ENCODE measurements around the gene APOL3. TPM values are rescaled to one million over a fixed set of nuclear protein-coding genes. Genes with fewer than 3 reads are reported as not detected.
"Not testable (repeated sequence)": the region's sequence is repeated elsewhere in the genome, so short reads cannot be mapped to it uniquely, and the experiment has no call there.

APOL3 gene, protein sequence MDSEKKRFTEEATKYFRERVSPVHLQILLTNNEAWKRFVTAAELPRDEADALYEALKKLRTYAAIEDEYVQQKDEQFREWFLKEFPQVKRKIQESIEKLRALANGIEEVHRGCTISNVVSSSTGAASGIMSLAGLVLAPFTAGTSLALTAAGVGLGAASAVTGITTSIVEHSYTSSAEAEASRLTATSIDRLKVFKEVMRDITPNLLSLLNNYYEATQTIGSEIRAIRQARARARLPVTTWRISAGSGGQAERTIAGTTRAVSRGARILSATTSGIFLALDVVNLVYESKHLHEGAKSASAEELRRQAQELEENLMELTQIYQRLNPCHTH
- total RNA-seq = 100 to 1,000 TPM; 152 to 191 (median 167) TPM
- total RNA-seq (2013) = 148 TPM
- 25.4 to 195 (median 131) reads per million in 29 experiments for total RNA-seq

GRCh38 chr22:36160499-36160942 lies at the start of gene APOL3:
APOL3 (minus strand) TSS chr22:36160755; CDS start chr22:36149055, 11,700 bp downstream.
- WGBS (ENCODE audit: insufficient coverage) = 0% methylated on average over 2 of the region's 3 CpGs
- H3K27ac Mint-ChIP-seq = peak within 1 kb of the TSS; percentile 99 to 100

GRCh38 chr22:36210224-36210623 lies 49.7 kb upstream of the APOL3 start:
- H3K9me3 Mint-ChIP-seq = peaks cover 0 to 9% (median 4%) of the 10 kb centered on the region in 3 donors
- no CpG with 5 or more reads among the region's 3 CpGs for WGBS (ENCODE audit: insufficient coverage)
- Histone ChIP-seq H3K9me3 (no peaks in the 10 kb centered on the region), H3K27ac (ENCODE audit: low read length) (no peak overlapping the region), H3K4me1 (ENCODE audit: control insufficient read depth in 1 of 2, extremely low read depth in 1 of 2, insufficient read depth in 2 of 2, low read length in 2 of 2) (no peaks in the 10 kb centered on the region), H3K4me3 (ENCODE audit: control insufficient read depth in 1 of 2, extremely low read depth in 1 of 2, low read length in 1 of 2) (no peak overlapping the region), H3K27me3 (replicated peaks in 1 of 2; ENCODE audit: control insufficient read depth in 2 of 2, extremely low read depth in 1 of 2, insufficient read depth in 2 of 2, low read length in 1 of 2) (peaks cover 0 to 17% of the 10 kb centered on the region in 2 experiments), H3K36me3 (ENCODE audit: control insufficient read depth in 2 of 2, extremely low read depth in 1 of 2, insufficient read depth in 1 of 2, low read length in 1 of 2) (no peaks in the 10 kb centered on the region)
- no peak for ATAC-seq (replicated peaks in 1 of 4)
- peaks cover 37 to 44% of the 10 kb centered on the region in 2 donors for H3K27me3 Mint-ChIP-seq
- POLR2A ChIA-PET = no interaction called here
- H3K36me3 Mint-ChIP-seq = peaks cover 4% of the 10 kb centered on the region
- DNase-seq = no peak
- CTCF ChIA-PET = no interaction called here
- peaks cover 10 to 13% (median 12%) of the 10 kb centered on the region in 3 donors for H3K4me1 Mint-ChIP-seq
- no peak overlapping the region for H3K4me3 Mint-ChIP-seq
- no peak overlapping the region for H3K27ac Mint-ChIP-seq

More at GRCh38 chr22:36160499-36160942, at the start of gene APOL3:
- Mint-ChIP-seq H3K4me1 (peaks cover 79 to 100% (median 95%) of the 10 kb centered on the region in 3 donors), H3K36me3 (peaks cover 14% of the 10 kb centered on the region), H3K4me3 (peak within 1 kb of the TSS; percentile 95 to 98 (median 96)), H3K27me3 (no peaks in the 10 kb centered on the region), H3K9me3 (no peaks in the 10 kb centered on the region)
- POLR2A ChIA-PET = interaction anchor here in 1 of 2 donors (0.5 to 0.7 kb wide), 3 partner anchors 25 to 1538 kb away, joined by 3 to 4 read pairs (median 3); no protein-coding TSS in a partner anchor
- Histone ChIP-seq H3K36me3 (ENCODE audit: control insufficient read depth in 2 of 2, extremely low read depth in 1 of 2, insufficient read depth in 1 of 2, low read length in 1 of 2) (peaks cover 0 to 7% of the 10 kb centered on the region in 2 donors), H3K4me1 (ENCODE audit: control insufficient read depth in 1 of 2, extremely low read depth in 1 of 2, insufficient read depth in 2 of 2, low read length in 2 of 2) (peaks cover 35 to 74% of the 10 kb centered on the region in 2 experiments), H3K9me3 (no peaks in the 10 kb centered on the region), H3K27ac (ENCODE audit: low read length) (peak within 1 kb of the TSS; percentile 95), H3K4me3 (ENCODE audit: control insufficient read depth in 1 of 2, extremely low read depth in 1 of 2, low read length in 1 of 2) (peak within 1 kb of the TSS; percentile 66 to 70), H3K27me3 (replicated peaks in 1 of 2; ENCODE audit: control insufficient read depth in 2 of 2, extremely low read depth in 1 of 2, insufficient read depth in 2 of 2, low read length in 1 of 2) (no peaks in the 10 kb centered on the region)
- peak; percentile 50 to 66 (median 54) for ATAC-seq (replicated peaks in 1 of 4)
- peak in 27 of 35 experiments; percentile 11 to 81 (median 38) for DNase-seq
- CTCF ChIA-PET = interaction anchor here in 1 of 2 donors (0.5 to 1.2 kb wide), 6 partner anchors 9 to 75 kb away, joined by 3 to 7 read pairs (median 4); no protein-coding TSS in a partner anchor

DNA sequence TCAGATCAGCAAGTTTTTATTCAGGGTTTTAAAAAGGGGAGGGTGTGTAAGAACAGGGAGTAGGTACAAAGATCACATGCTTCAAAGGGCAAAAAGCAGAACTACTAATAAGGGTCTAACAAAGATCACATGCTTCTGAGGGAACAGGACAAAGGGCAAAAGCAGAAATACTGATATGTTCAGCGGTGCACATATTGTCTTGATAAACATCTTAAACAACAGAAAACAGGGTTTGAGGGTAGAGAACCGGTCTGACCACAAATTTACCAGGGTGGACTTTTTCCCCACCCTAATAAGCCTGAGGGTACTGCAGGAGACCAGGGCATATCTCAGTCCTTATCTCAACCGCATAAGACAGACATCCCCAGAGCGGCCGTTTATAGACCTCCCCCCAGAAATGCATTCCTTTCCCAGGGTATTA lies 48.9 kb upstream of the APOL3 start:
- CTCF ChIA-PET = not testable (repeated sequence)

DNA sequence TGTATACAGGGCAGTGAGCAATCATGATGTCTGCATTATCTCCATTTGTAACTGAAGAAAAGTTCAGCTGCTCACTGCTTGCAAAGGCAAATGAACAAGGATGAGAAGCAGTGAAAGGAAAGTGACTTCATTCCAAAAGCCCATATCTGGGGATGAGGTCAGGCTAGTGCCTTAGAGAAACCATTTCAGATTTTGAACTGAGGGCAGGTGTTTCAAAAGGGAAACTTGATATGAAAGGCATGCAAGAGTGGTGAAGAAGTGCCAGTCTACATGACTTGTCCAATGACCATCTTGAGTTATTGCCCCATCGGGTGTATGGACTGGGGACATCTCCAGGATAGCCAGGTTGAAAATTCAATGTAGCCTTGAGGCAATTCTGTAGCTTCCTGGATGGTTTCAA lies 48.4 kb upstream of the APOL3 start:
- Histone ChIP-seq H3K36me3 (ENCODE audit: control insufficient read depth in 2 of 2, extremely low read depth in 1 of 2, insufficient read depth in 1 of 2, low read length in 1 of 2) (no peaks in the 10 kb centered on the region), H3K27me3 (replicated peaks in 1 of 2; ENCODE audit: control insufficient read depth in 2 of 2, extremely low read depth in 1 of 2, insufficient read depth in 2 of 2, low read length in 1 of 2) (peaks cover 0 to 17% of the 10 kb centered on the region in 2 experiments), H3K4me1 (ENCODE audit: control insufficient read depth in 1 of 2, extremely low read depth in 1 of 2, insufficient read depth in 2 of 2, low read length in 2 of 2) (no peaks in the 10 kb centered on the region), H3K27ac (ENCODE audit: low read length) (no peak overlapping the region), H3K4me3 (ENCODE audit: control insufficient read depth in 1 of 2, extremely low read depth in 1 of 2, low read length in 1 of 2) (no peak overlapping the region), H3K9me3 (no peaks in the 10 kb centered on the region)
- ChIA-PET CTCF (no interaction called here), POLR2A (no interaction called here)
- 100% methylated on average over 1 of the region's 1 CpG for WGBS (ENCODE audit: insufficient coverage)
- ATAC-seq (replicated peaks in 1 of 4) = no peak
- no peak for DNase-seq
- peaks cover 11 to 13% (median 12%) of the 10 kb centered on the region in 3 donors for H3K4me1 Mint-ChIP-seq
- H3K27me3 Mint-ChIP-seq = peaks cover 36 to 39% of the 10 kb centered on the region in 2 donors
- H3K4me3 Mint-ChIP-seq = no peak overlapping the region
- H3K36me3 Mint-ChIP-seq = peaks cover 4% of the 10 kb centered on the region
- no peak overlapping the region for H3K27ac Mint-ChIP-seq
- H3K9me3 Mint-ChIP-seq = peaks cover 0 to 9% (median 4%) of the 10 kb centered on the region in 3 donors

More for the DNA sequence above, 48.9 kb upstream of the APOL3 start:
- peaks cover 10 to 13% (median 12%) of the 10 kb centered on the region in 3 donors for H3K4me1 Mint-ChIP-seq
- H3K27ac Mint-ChIP-seq; DNase-seq; H3K4me1 ChIP-seq (ENCODE audit: control insufficient read depth in 1 of 2, extremely low read depth in 1 of 2, insufficient read depth in 2 of 2, low read length in 2 of 2); H3K9me3 ChIP-seq; POLR2A ChIA-PET; H3K36me3 Mint-ChIP-seq; ATAC-seq (replicated peaks in 1 of 4); H3K9me3 Mint-ChIP-seq; H3K36me3 ChIP-seq (ENCODE audit: control insufficient read depth in 2 of 2, extremely low read depth in 1 of 2, insufficient read depth in 1 of 2, low read length in 1 of 2); H3K4me3 Mint-ChIP-seq; H3K27ac ChIP-seq (ENCODE audit: low read length); H3K4me3 ChIP-seq (ENCODE audit: control insufficient read depth in 1 of 2, extremely low read depth in 1 of 2, low read length in 1 of 2): not testable (repeated sequence)
- peaks cover 36 to 44% of the 10 kb centered on the region in 2 donors for H3K27me3 Mint-ChIP-seq
- H3K27me3 ChIP-seq (replicated peaks in 1 of 2; ENCODE audit: control insufficient read depth in 2 of 2, extremely low read depth in 1 of 2, insufficient read depth in 2 of 2, low read length in 1 of 2) = peaks cover 0 to 17% of the 10 kb centered on the region in 2 experiments
- WGBS (ENCODE audit: insufficient coverage) = no CpG with 5 or more reads among the region's 5 CpGs

DNA sequence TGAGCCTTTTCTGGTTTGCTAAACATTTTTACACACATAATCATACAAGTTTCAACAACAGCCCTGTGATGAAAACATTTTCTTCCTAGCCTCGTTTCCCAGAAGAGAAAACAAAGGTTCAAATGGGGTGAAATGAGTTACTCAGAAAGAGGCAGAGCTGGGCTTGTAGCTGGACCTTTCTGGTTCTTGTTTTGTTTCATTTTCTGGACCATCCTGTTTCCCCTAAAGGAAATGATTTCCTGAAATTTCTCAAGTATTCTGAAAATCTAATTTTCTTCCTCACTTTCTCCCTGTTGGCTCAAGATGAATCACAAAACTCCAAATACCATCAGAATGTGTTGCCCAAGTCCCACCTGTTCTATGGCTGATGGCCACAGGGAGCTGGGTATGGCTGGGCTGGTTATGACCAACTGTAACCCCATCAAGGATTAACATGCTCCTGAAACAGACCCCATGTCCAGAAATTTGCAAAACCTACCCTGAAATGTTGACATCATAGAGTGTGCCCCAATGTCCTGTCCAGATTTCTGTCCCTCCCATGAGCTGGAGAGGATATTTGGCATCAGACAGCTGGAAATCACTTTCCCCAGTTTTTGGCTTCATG lies 47.7 kb upstream of the APOL3 start:
- WGBS (ENCODE audit: insufficient coverage) = no CpG with 5 or more reads among the region's 1 CpG
- no peaks in the 10 kb centered on the region for H3K36me3 ChIP-seq (ENCODE audit: control insufficient read depth in 2 of 2, extremely low read depth in 1 of 2, insufficient read depth in 1 of 2, low read length in 1 of 2)
- Mint-ChIP-seq H3K9me3 (peaks cover 0 to 9% (median 4%) of the 10 kb centered on the region in 3 donors), H3K27ac (no peak overlapping the region), H3K4me1 (peaks cover 11 to 13% (median 12%) of the 10 kb centered on the region in 3 donors), H3K4me3 (no peak overlapping the region), H3K36me3 (peaks cover 4% of the 10 kb centered on the region), H3K27me3 (peaks cover 32 to 38% of the 10 kb centered on the region in 2 donors)
- DNase-seq (no peak), ATAC-seq (replicated peaks in 1 of 4) (no peak)
- H3K4me3 ChIP-seq (ENCODE audit: control insufficient read depth in 1 of 2, extremely low read depth in 1 of 2, low read length in 1 of 2) = no peak overlapping the region
- ChIA-PET POLR2A (no interaction called here), CTCF (no interaction called here)
- no peaks in the 10 kb centered on the region for H3K4me1 ChIP-seq (ENCODE audit: control insufficient read depth in 1 of 2, extremely low read depth in 1 of 2, insufficient read depth in 2 of 2, low read length in 2 of 2)
- no peaks in the 10 kb centered on the region for H3K9me3 ChIP-seq
- H3K27ac ChIP-seq (ENCODE audit: low read length) = no peak overlapping the region
- H3K27me3 ChIP-seq (replicated peaks in 1 of 2; ENCODE audit: control insufficient read depth in 2 of 2, extremely low read depth in 1 of 2, insufficient read depth in 2 of 2, low read length in 1 of 2) = peaks cover 0 to 17% of the 10 kb centered on the region in 2 experiments

- H3K4me3 ChIP-seq (ENCODE audit: control insufficient read depth in 1 of 2, extremely low read depth in 1 of 2, low read length in 1 of 2) = no peak overlapping the region
- no peak for ATAC-seq (replicated peaks in 1 of 4)
- H3K4me1 Mint-ChIP-seq = peaks cover 8 to 11% (median 11%) of the 10 kb centered on the region in 3 donors
- POLR2A ChIA-PET = no interaction called here
- H3K27me3 ChIP-seq (replicated peaks in 1 of 2; ENCODE audit: control insufficient read depth in 2 of 2, extremely low read depth in 1 of 2, insufficient read depth in 2 of 2, low read length in 1 of 2) = peaks cover 0 to 5% of the 10 kb centered on the region in 2 experiments
- no peak overlapping the region for H3K27ac Mint-ChIP-seq
- peaks cover 19 to 25% of the 10 kb centered on the region in 2 donors for H3K27me3 Mint-ChIP-seq
- H3K9me3 ChIP-seq = no peaks in the 10 kb centered on the region
- no peaks in the 10 kb centered on the region for H3K36me3 ChIP-seq (ENCODE audit: control insufficient read depth in 2 of 2, extremely low read depth in 1 of 2, insufficient read depth in 1 of 2, low read length in 1 of 2)
- no CpG with 5 or more reads among the region's 1 CpG for WGBS (ENCODE audit: insufficient coverage)
- peaks cover 0 to 9% (median 4%) of the 10 kb centered on the region in 3 donors for H3K9me3 Mint-ChIP-seq
- CTCF ChIA-PET = no interaction called here
- no peak for DNase-seq
- H3K27ac ChIP-seq (ENCODE audit: low read length) = no peak overlapping the region
- H3K4me1 ChIP-seq (ENCODE audit: control insufficient read depth in 1 of 2, extremely low read depth in 1 of 2, insufficient read depth in 2 of 2, low read length in 2 of 2) = no peaks in the 10 kb centered on the region
- peaks cover 4% of the 10 kb centered on the region for H3K36me3 Mint-ChIP-seq
- H3K4me3 Mint-ChIP-seq = no peak overlapping the region
These were observed 45.7 kb upstream of the APOL3 start for GRCh38 chr22:36206255-36206654.
